ENCODE results near the gene UBR3.
"Not testable (repeated sequence)": the region's sequence is repeated elsewhere in the genome, so short reads cannot be mapped to it uniquely, and the experiment has no call there.

UBR3 gene

GRCh38 chr2:169946546-169946945, 119.3 kb downstream of the UBR3 start:
- Histone ChIP-seq H3K36me3 (replicated peaks; ENCODE audit: insufficient read depth, low read length) (peaks cover 2% of the 10 kb centered on the region; the same call in 1 of the 2 replicates), H3F3A (ENCODE audit: insufficient read depth, low read length) (no peaks in the 10 kb centered on the region), H3K4me3 (ENCODE audit: low read length) (no peak overlapping the region), H3K9ac (ENCODE audit: low read length) (no peak overlapping the region), H3K27me3 (replicated peaks; ENCODE audit: insufficient read depth, low read length) (no peaks in the 10 kb centered on the region), H3K4me2 (ENCODE audit: low read depth, low read length) (no peak overlapping the region), H3K9me2 (replicated peaks; ENCODE audit: insufficient read depth, low read length) (no peaks in the 10 kb centered on the region), H4K20me1 (ENCODE audit: insufficient read depth, low read length) (no peaks in the 10 kb centered on the region), H2AFZ (ENCODE audit: low read length) (no peak overlapping the region), H3K4me1 (ENCODE audit: low read length) (no peaks in the 10 kb centered on the region), H3K9me3 (replicated peaks; ENCODE audit: insufficient read depth, low read length) (no peaks in the 10 kb centered on the region), H3K27ac (ENCODE audit: low read length) (no peak overlapping the region), H3K79me2 (ENCODE audit: low read length) (no peaks in the 10 kb centered on the region)
- no peak for TF ChIP-seq EZH2 (optimal IDR thresholded peaks at IDR 0.05; ENCODE audit: low read depth, low read length)
- no peak for TF ChIP-seq CTCF (IDR thresholded peaks at IDR 0.05; ENCODE audit: low read length)
- TF ChIP-seq EZH2phosphoT487 (IDR thresholded peaks at IDR 0.05; ENCODE audit: low read length): no peak
- DNase-seq: no peak

- Histone ChIP-seq H3K4me2 (ENCODE audit: low read depth, low read length) (no peak overlapping the region), H3K9ac (ENCODE audit: low read length) (no peak overlapping the region), H3K9me2 (replicated peaks; ENCODE audit: insufficient read depth, low read length) (no peaks in the 10 kb centered on the region), H3K4me1 (ENCODE audit: low read length) (no peaks in the 10 kb centered on the region), H3K27me3 (replicated peaks; ENCODE audit: insufficient read depth, low read length) (no peaks in the 10 kb centered on the region), H3K4me3 (ENCODE audit: low read length) (no peak overlapping the region), H3F3A (ENCODE audit: insufficient read depth, low read length) (no peaks in the 10 kb centered on the region), H3K9me3 (replicated peaks; ENCODE audit: insufficient read depth, low read length) (no peaks in the 10 kb centered on the region), H3K79me2 (ENCODE audit: low read length) (no peaks in the 10 kb centered on the region), H3K27ac (ENCODE audit: low read length) (no peak overlapping the region; the same call in 1 of the 2 replicates), H4K20me1 (ENCODE audit: insufficient read depth, low read length) (no peaks in the 10 kb centered on the region), H3K36me3 (replicated peaks; ENCODE audit: insufficient read depth, low read length) (no peaks in the 10 kb centered on the region), H2AFZ (ENCODE audit: low read length) (no peak overlapping the region)
- TF ChIP-seq CTCF (IDR thresholded peaks at IDR 0.05; ENCODE audit: low read length): no peak
- no peak for TF ChIP-seq EZH2 (optimal IDR thresholded peaks at IDR 0.05; ENCODE audit: low read depth, low read length)
- no peak for TF ChIP-seq EZH2phosphoT487 (IDR thresholded peaks at IDR 0.05; ENCODE audit: low read length)
- no peak for DNase-seq
Measured at GRCh38 chr2:169955940-169956339, 128.7 kb downstream of the UBR3 start.

- not testable (repeated sequence) for DNase-seq; H3K9ac ChIP-seq (ENCODE audit: low read length); H3K4me1 ChIP-seq (ENCODE audit: low read length); H4K20me1 ChIP-seq (ENCODE audit: insufficient read depth, low read length); H3K9me3 ChIP-seq (replicated peaks; ENCODE audit: insufficient read depth, low read length); H3K9me2 ChIP-seq (replicated peaks; ENCODE audit: insufficient read depth, low read length); H3K36me3 ChIP-seq (replicated peaks; ENCODE audit: insufficient read depth, low read length); H3K4me3 ChIP-seq (ENCODE audit: low read length); H3K27me3 ChIP-seq (replicated peaks; ENCODE audit: insufficient read depth, low read length); H3K27ac ChIP-seq (ENCODE audit: low read length); H3K4me2 ChIP-seq (ENCODE audit: low read depth, low read length); H3F3A ChIP-seq (ENCODE audit: insufficient read depth, low read length); H2AFZ ChIP-seq (ENCODE audit: low read length); H3K79me2 ChIP-seq (ENCODE audit: low read length)
Measured at GRCh38 chr2:169957219-169957618, 130.0 kb downstream of the UBR3 start.

GRCh38 chr2:169961911-169962310, 134.7 kb downstream of the UBR3 start:
- H3K4me2 ChIP-seq (ENCODE audit: low read depth, low read length): no peak overlapping the region
- TF ChIP-seq EZH2phosphoT487 (IDR thresholded peaks at IDR 0.05; ENCODE audit: low read length): no peak
- no peak for TF ChIP-seq EZH2 (optimal IDR thresholded peaks at IDR 0.05; ENCODE audit: low read depth, low read length)
- TF ChIP-seq CTCF (IDR thresholded peaks at IDR 0.05; ENCODE audit: low read length): no peak
- H3K27ac ChIP-seq (ENCODE audit: low read length): no peak overlapping the region

More at GRCh38 chr2:169961911-169962310, 134.7 kb downstream of the UBR3 start:
- Histone ChIP-seq H4K20me1 (ENCODE audit: insufficient read depth, low read length) (no peaks in the 10 kb centered on the region), H3K4me3 (ENCODE audit: low read length) (no peak overlapping the region), H3K27me3 (replicated peaks; ENCODE audit: insufficient read depth, low read length) (no peaks in the 10 kb centered on the region), H3K79me2 (ENCODE audit: low read length) (no peaks in the 10 kb centered on the region), H3K36me3 (replicated peaks; ENCODE audit: insufficient read depth, low read length) (0 out of 2 replicates have a peak, but pooled peaks cover 2% of the 10 kb centered on the region), H3F3A (ENCODE audit: insufficient read depth, low read length) (no peaks in the 10 kb centered on the region), H3K9me2 (replicated peaks; ENCODE audit: insufficient read depth, low read length) (no peaks in the 10 kb centered on the region), H3K9me3 (replicated peaks; ENCODE audit: insufficient read depth, low read length) (no peaks in the 10 kb centered on the region), H3K4me1 (ENCODE audit: low read length) (no peaks in the 10 kb centered on the region), H2AFZ (ENCODE audit: low read length) (no peak overlapping the region), H3K9ac (ENCODE audit: low read length) (no peak overlapping the region)
- no peak for DNase-seq

All from MM.1S (cell line).